22Rv1 (cell line): Measurements from ENCODE around the gene BABAM2.
A peak's percentile ranks its signal among the peaks of the same experiment; 100 is the strongest.

Experiments used
- H3K27ac ChIP-seq: fragments of 450-650 bp; 2 replicates; pipeline ENCODE4 v1.5.1; 2017
- ZFX ChIP-seq: fragments of 450-650 bp; IDR thresholded peaks from 2 replicates; pipeline ENCODE4 v1.6.1; 2017; ENCODE audit warnings: antibody characterized with exemption, borderline replicate concordance
- TF ChIP-seq, protein P1 (sequence below): fragments of 450-650 bp; IDR thresholded peaks from 2 replicates; pipeline ENCODE4 v1.5.1; 2017; ENCODE audit warnings: mild to moderate bottlenecking

BABAM2 gene

DNA sequence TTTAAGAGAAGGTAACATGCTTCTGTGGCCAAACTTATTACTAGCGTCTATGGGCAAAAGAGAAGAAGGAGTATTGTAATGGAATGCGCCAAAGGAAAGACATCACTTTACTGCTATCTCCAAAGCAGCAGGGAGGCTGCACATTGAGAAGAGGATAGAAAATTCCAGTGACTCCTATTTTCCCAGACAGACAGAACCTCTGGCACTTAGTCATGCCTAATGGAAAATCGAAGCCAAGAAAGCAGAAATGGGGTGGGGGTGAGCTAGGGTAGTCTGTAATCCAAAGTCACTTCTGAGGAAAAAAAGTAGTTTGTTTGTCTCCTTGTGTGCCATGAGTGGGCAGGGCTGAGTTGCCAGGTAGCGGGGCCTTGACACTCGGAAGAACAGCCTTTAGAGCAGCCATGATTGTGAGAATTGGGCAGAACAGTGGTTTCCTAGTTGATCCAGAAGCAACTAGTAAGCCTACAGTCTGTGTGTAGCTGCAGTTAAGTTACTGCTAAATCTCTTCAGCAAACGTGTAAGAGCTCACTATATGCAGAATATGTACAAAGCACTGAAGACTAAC is 422.8 kb downstream of the BABAM2 start:
- no peak for TF ChIP-seq ZFX
- TF ChIP-seq, protein P1, sequence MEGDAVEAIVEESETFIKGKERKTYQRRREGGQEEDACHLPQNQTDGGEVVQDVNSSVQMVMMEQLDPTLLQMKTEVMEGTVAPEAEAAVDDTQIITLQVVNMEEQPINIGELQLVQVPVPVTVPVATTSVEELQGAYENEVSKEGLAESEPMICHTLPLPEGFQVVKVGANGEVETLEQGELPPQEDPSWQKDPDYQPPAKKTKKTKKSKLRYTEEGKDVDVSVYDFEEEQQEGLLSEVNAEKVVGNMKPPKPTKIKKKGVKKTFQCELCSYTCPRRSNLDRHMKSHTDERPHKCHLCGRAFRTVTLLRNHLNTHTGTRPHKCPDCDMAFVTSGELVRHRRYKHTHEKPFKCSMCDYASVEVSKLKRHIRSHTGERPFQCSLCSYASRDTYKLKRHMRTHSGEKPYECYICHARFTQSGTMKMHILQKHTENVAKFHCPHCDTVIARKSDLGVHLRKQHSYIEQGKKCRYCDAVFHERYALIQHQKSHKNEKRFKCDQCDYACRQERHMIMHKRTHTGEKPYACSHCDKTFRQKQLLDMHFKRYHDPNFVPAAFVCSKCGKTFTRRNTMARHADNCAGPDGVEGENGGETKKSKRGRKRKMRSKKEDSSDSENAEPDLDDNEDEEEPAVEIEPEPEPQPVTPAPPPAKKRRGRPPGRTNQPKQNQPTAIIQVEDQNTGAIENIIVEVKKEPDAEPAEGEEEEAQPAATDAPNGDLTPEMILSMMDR: no peak
- no peak overlapping the region for H3K27ac ChIP-seq

DNA sequence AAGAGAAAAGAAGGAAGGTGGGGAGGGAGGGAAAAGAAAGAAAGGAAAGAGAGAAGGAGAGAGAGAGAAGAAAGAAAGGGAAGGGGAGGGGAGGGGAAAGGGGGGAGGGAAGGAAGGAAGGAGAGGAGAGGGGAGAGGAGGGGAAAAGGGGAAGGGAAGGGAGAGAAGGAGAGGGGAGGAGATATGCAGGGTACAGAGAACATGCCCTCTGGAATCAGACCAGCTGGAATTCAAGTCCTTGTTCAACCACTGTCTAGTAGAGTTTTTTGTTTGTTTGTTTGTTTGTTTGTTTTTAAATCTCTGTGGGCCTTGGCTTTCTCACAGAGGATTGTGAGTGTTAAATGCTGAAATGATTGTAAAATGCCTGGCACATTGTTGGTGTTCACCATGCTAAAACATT is 424.4 kb downstream of the BABAM2 start:
- H3K27ac ChIP-seq: no peak overlapping the region
- TF ChIP-seq ZFX: no peak
- TF ChIP-seq, protein P1: no peak

DNA sequence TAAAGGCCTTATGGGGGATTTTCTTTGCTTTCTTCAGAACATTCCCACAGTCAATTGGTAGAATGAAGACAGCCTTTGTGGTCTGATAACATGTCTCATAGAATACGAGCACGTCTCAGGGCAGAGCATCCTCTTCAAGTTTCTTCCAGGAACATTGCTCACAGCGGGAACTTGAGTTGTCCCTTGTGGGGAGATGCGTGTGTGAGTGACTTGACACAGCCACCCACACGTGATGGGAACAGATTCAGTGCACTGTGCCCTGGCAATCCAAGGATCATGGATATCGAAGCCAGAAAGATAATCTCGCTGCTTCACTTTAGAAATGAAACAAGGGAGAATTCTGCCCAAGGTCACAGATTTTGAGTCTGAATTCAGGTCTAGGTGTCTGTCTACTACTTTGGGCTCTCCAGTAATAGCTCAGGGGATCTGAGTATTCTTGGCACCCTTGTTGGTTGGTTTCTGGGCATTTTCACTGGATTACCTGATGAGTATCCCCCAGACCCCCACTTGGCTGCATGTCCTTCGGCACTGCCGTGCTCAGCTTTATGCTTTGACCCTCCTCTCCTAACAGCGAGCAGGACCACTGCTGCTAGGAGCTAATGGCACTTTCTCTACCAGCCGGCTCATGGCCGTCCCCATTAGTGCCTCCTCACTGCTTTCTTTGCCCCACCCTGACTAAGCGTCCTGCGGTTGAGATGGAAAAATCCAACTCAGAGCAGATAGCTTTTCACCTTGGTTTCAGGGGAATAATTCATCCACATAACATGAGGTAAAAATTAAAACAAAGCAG is 426.2 kb downstream of the BABAM2 start:
- TF ChIP-seq ZFX: no peak
- TF ChIP-seq, protein P1: no peak
- no peak overlapping the region for H3K27ac ChIP-seq

- TF ChIP-seq ZFX: no peak
- TF ChIP-seq, protein P1: no peak
- H3K27ac ChIP-seq: peak overlapping the region; percentile 55
Observed at GRCh38 chr2:28317390-28317789, 426.9 kb downstream of the BABAM2 start.

GRCh38 chr2:28318023-28318422 is 427.5 kb downstream of the BABAM2 start:
- TF ChIP-seq ZFX: no peak
- TF ChIP-seq, protein P1: no peak
- H3K27ac ChIP-seq: peak overlapping the region; percentile 55

GRCh38 chr2:28318462-28319117 is 428.1 kb downstream of the BABAM2 start:
- peak overlapping the region; percentile 55 for H3K27ac ChIP-seq
- no peak for TF ChIP-seq ZFX
- TF ChIP-seq, protein P1: no peak
